SK-N-SH treated with all-trans-retinoic acid at 6 μM for 48 hours (cell line): ENCODE results near the gene ISG20.

Experiments
- ATAC-seq: fragments of 200-7000 bp; cut with Tn5 transposase; 3 replicates; pipeline ENCODE4 v1.9.1; 2020; ENCODE audit warnings: mild to moderate bottlenecking, moderate library complexity
- ARNTL ChIP-seq: fragments of 450-650 bp; formaldehyde crosslinking; IDR thresholded peaks from 2 replicates; pipeline ENCODE4 v1.5.0; 2020; ENCODE audit warnings: low read depth, mild to moderate bottlenecking, moderate library complexity, borderline replicate concordance
- CSDC2 ChIP-seq: fragments of 250-450 bp; sonication (Bioruptor Pico); IDR thresholded peaks from 2 replicates; pipeline ENCODE4 v1.5.0; 2020; ENCODE audit warnings: mild to moderate bottlenecking, moderate library complexity
- ISL1 ChIP-seq: fragments of 250-450 bp; sonication (Bioruptor Pico); IDR thresholded peaks from 2 replicates; pipeline ENCODE4 v2.1.2; 2022; ENCODE audit warnings: mild to moderate bottlenecking, moderate library complexity
- PPARA ChIP-seq: fragments of 250-450 bp; sonication (Bioruptor Pico); IDR thresholded peaks from 2 replicates; pipeline ENCODE4 v1.5.0; 2020; ENCODE audit warnings: mild to moderate bottlenecking, borderline replicate concordance
- SNAI2 ChIP-seq: fragments of 250-450 bp; sonication (Bioruptor Pico); IDR thresholded peaks from 2 replicates; pipeline ENCODE4 v1.5.0; 2020; ENCODE audit warnings: mild to moderate bottlenecking, moderate library complexity
- ZNF70 ChIP-seq: fragments of 450-650 bp; formaldehyde crosslinking; IDR thresholded peaks from 2 replicates; pipeline ENCODE4 v1.5.0; 2020; ENCODE audit warnings: mild to moderate bottlenecking, moderate library complexity

The ISG20 gene

GRCh38 chr15:88705769-88706165 lies 67.0 kb downstream of the ISG20 start:
- TF ChIP-seq ARNTL: no peak
- no peak for TF ChIP-seq ISL1 (CRISPR knock-in tag)
- TF ChIP-seq SNAI2: no peak
- TF ChIP-seq PPARA (CRISPR knock-in tag): no peak
- TF ChIP-seq ZNF70: no peak
- TF ChIP-seq CSDC2 (CRISPR knock-in tag): no peak

More at GRCh38 chr15:88705769-88706165, 67.0 kb downstream of the ISG20 start:
- no peak for ATAC-seq
